NCI-H2171 treated with DMSO at 0.1 percent for 48 hours (cell line): Measurements from ENCODE around the gene NTNG1.
A peak's percentile ranks its signal among the peaks of the same experiment; 100 is the strongest.

Experiments
- DNase-seq: peaks from one replicate; lab custom pipeline; 2025; lab: John Stamatoyannopoulos, UW

NTNG1 gene

GRCh38 chr1:107501081-107501605 is 360.3 kb downstream of the NTNG1 start:
- DNase-seq = no peak

GRCh38 chr1:107510347-107510746 is 369.5 kb downstream of the NTNG1 start:
- no peak for DNase-seq

GRCh38 chr1:107512836-107513235 is 372.0 kb downstream of the NTNG1 start:
- no peak for DNase-seq

- DNase-seq = no peak
Measured at GRCh38 chr1:107514841-107515240, 374.0 kb downstream of the NTNG1 start.

- no peak for DNase-seq
Measured at GRCh38 chr1:107515702-107516101, 374.9 kb downstream of the NTNG1 start.

- DNase-seq = no peak
Measured at GRCh38 chr1:107523061-107523460, 382.2 kb downstream of the NTNG1 start.

- DNase-seq = no peak
Measured at GRCh38 chr1:107523736-107524135, 382.9 kb downstream of the NTNG1 start.

GRCh38 chr1:107524301-107524700 is 383.5 kb downstream of the NTNG1 start:
- no peak for DNase-seq

- no peak for DNase-seq
Measured at GRCh38 chr1:107525145-107525544, 384.3 kb downstream of the NTNG1 start.

GRCh38 chr1:107525961-107526360 is 385.1 kb downstream of the NTNG1 start:
- DNase-seq = no peak

- DNase-seq = no peak
Measured at GRCh38 chr1:107526524-107527198, 385.8 kb downstream of the NTNG1 start.

GRCh38 chr1:107529511-107530149 is 388.8 kb downstream of the NTNG1 start:
- peak; percentile 89 for DNase-seq

- no peak for DNase-seq
Measured at GRCh38 chr1:107530543-107530942, 389.7 kb downstream of the NTNG1 start.

GRCh38 chr1:107531065-107531908 is 390.4 kb downstream of the NTNG1 start:
- peak; percentile 43 for DNase-seq

GRCh38 chr1:107532318-107532717 is 391.5 kb downstream of the NTNG1 start:
- peak; percentile 97 for DNase-seq
